Activated CD8-positive, alpha-beta T cell treated with anti-CD3 and anti-CD28 coated beads for 36 hours (primary cell): ENCODE measurements around the gene HGS. TPM values are rescaled to one million over a fixed set of nuclear protein-coding genes. Genes with fewer than 3 reads are reported as not detected.

Experiments
- ATAC-seq: fragments of 200-7000 bp; cut with Tn5 transposase; one replicate; pipeline ENCODE4 v1.10.0; 2021; ENCODE audit warnings: mild to moderate bottlenecking, moderate library complexity
- CTCF ChIA-PET: fragments of 350-600 bp; sonication (Branson Sonifier 250); formaldehyde crosslinking; loops from one replicate; lab custom pipeline; 2021; ENCODE audit warnings: antibody characterized with exemption; lab: Charles Lee
- POLR2A ChIA-PET: fragments of 350-600 bp; sonication (Branson Sonifier 250); formaldehyde crosslinking; loops from one replicate; lab custom pipeline; 2021; ENCODE audit warnings: antibody characterized with exemption; lab: Charles Lee
- DNase-seq: peaks from one replicate; pipeline ENCODE4 v3.0.0-alpha.2; 2020
- H3K27ac Mint-ChIP-seq: one replicate; pipeline ENCODE4 v1.8.0; 2021; ENCODE audit warnings: mild to moderate bottlenecking, mixed read lengths
- H3K27me3 Mint-ChIP-seq: one replicate; pipeline ENCODE4 v1.8.0; 2021; ENCODE audit warnings: mixed read lengths
- H3K36me3 Mint-ChIP-seq: one replicate; pipeline ENCODE4 v1.8.0; 2021; ENCODE audit warnings: low read depth, mixed read lengths
- H3K4me1 Mint-ChIP-seq: one replicate; pipeline ENCODE4 v1.8.0; 2021; ENCODE audit warnings: low read depth, mixed read lengths
- H3K4me3 Mint-ChIP-seq: one replicate; pipeline ENCODE4 v1.8.0; 2021; ENCODE audit warnings: mild to moderate bottlenecking, moderate library complexity, mixed read lengths
- H3K9me3 Mint-ChIP-seq: one replicate; pipeline ENCODE4 v1.8.0; 2021; ENCODE audit warnings: mixed read lengths
- CTCF ChIP-seq: fragments of 200-600 bp; IDR thresholded peaks from one replicate; pipeline ENCODE4 v1.8.0; 2022; ENCODE audit warnings: antibody characterized with exemption, mild to moderate bottlenecking
- intact Hi-C: fragments of 100-400 bp; cut with micrococcal nuclease; formaldehyde crosslinking; loops from one replicate; pipeline ENCODE4 v1.10.0; 2022
- total RNA-seq, 2 experiments: library from RNA; stranded (reverse); gene quantifications; one replicate each; pipeline ENCODE4 v1.2.3, GENCODE V29; 2021

HGS gene
- total RNA-seq, 2 experiments from 2014 or later: 98.9 to 113 TPM

GRCh38 chr17:81715107-81715871, 31.5 kb downstream of the HGS start:
- ChIA-PET POLR2A (interaction anchor here (0.9 to 4.3 kb wide), 3 partner anchors 11 to 30 kb away, joined by 3 to 40 read pairs (median 4); partner anchors contain the start of gene MRPL12), CTCF (interaction anchor here (1.3 kb wide), 1 partner anchor 10 kb away, joined by 3 read pairs; no protein-coding TSS in a partner anchor)
- Mint-ChIP-seq H3K4me3 (no peak overlapping the region), H3K27ac (no peak overlapping the region), H3K27me3 (no peaks in the 10 kb centered on the region), H3K9me3 (no peaks in the 10 kb centered on the region), H3K36me3 (peaks cover 7% of the 10 kb centered on the region), H3K4me1 (peaks cover 22% of the 10 kb centered on the region)
- ATAC-seq: no peak
- intact Hi-C loops: no loop called here
- TF ChIP-seq CTCF: no peak
- no peak for DNase-seq

- DNase-seq: no peak
- Mint-ChIP-seq H3K9me3 (no peaks in the 10 kb centered on the region), H3K27me3 (no peaks in the 10 kb centered on the region), H3K4me1 (peaks cover 14% of the 10 kb centered on the region), H3K27ac (no peak overlapping the region), H3K36me3 (peaks cover 7% of the 10 kb centered on the region), H3K4me3 (no peak overlapping the region)
- ChIA-PET POLR2A (interaction anchor here (1.3 to 4.3 kb wide), 2 partner anchors 10 to 12 kb away, joined by 3 to 40 read pairs; partner anchors contain the start of gene MRPL12), CTCF (interaction anchor here (1.3 kb wide), 1 partner anchor 9 kb away, joined by 3 read pairs; no protein-coding TSS in a partner anchor)
- no peak for TF ChIP-seq CTCF
- no peak for ATAC-seq
- intact Hi-C loops: no loop called here
Observed at GRCh38 chr17:81715872-81716673, 32.3 kb downstream of the HGS start.

GRCh38 chr17:81716674-81716996, 32.8 kb downstream of the HGS start:
- intact Hi-C loops: no loop called here
- ATAC-seq (no peak), DNase-seq (no peak)
- Mint-ChIP-seq H3K4me1 (peaks cover 10% of the 10 kb centered on the region), H3K27me3 (no peaks in the 10 kb centered on the region), H3K4me3 (no peak overlapping the region), H3K36me3 (peaks cover 7% of the 10 kb centered on the region), H3K27ac (no peak overlapping the region), H3K9me3 (no peaks in the 10 kb centered on the region)
- POLR2A ChIA-PET: interaction anchor here (1.3 kb wide), 1 partner anchor 9 kb away, joined by 3 read pairs; no protein-coding TSS in a partner anchor
- CTCF ChIA-PET: interaction anchor here (1.3 kb wide), 1 partner anchor 9 kb away, joined by 3 read pairs; no protein-coding TSS in a partner anchor
- TF ChIP-seq CTCF: no peak

GRCh38 chr17:81717049-81717765, 33.4 kb downstream of the HGS start:
- intact Hi-C loops: no loop called here
- Mint-ChIP-seq H3K36me3 (peaks cover 7% of the 10 kb centered on the region), H3K4me1 (peaks cover 10% of the 10 kb centered on the region), H3K9me3 (no peaks in the 10 kb centered on the region), H3K27ac (no peak overlapping the region), H3K4me3 (no peak overlapping the region), H3K27me3 (no peaks in the 10 kb centered on the region)
- no peak for ATAC-seq
- DNase-seq: no peak
- ChIA-PET POLR2A (no interaction called here), CTCF (no interaction called here)
- no peak for TF ChIP-seq CTCF
